HUDEP-2 (cell line): ENCODE results near the gene RAB4B.
A peak's percentile ranks its signal among the peaks of the same experiment; 100 is the strongest.
"Not testable (repeated sequence)": the region's sequence is repeated elsewhere in the genome, so short reads cannot be mapped to it uniquely, and the experiment has no call there.

Source experiments
- DNase-seq, 76 experiments: peaks; one replicate each; lab custom pipeline; 2025; ENCODE audit not compliant: unreplicated experiment in 76 of 76; lab: John Stamatoyannopoulos, UW

Gene RAB4B

DNA sequence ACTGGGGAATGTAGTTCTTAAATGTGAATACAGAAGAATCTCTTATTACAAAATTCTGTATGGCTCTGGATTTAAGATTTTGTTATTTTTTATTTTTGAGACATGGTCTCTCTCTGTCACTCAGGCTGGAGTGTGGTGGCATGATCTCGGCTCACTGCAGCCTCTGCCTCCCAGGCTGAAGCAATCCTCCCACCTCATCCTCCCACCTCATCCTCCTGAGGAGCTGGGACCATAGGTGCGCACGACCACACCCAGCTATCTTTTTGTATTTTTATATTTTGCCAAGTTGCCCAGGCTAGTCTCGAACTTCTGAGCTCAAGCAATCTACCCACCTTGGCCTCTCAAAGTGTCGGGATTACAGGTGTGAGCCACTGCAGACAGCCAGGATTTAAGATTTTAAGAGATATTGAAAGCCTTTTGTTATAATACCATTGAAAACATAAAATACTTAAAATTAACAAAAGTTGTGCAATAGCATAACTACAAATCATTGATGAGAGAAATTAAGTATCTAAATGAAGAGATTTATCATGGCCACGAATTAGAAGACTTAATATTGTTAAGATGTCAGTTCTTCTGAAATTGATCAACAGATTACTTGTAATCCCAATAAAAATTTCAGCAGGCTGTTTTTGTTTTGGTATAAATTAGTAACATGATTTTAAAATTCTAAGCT is 58.8 kb downstream of the RAB4B start:
- no peak for DNase-seq

DNA sequence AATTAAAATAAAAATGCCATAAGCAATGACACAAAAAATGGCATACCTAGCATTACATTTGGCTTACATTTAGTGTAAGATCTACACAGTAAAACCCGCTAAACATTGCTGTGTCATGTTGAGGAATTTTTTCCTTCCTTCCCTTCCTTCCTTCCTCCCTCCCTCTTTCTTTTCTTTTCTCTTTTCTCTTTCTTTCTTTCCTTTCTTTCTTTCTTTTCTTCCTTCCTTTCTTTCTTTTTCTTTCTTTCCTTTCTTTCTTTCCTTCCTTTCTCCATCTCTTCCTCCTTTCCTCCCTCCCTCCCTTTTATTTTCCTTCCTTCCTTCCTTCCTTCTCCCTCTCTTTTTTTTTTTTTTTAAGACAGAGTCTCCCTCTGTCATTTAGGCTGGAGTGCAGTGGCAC is 60.4 kb downstream of the RAB4B start:
- not testable (repeated sequence) for DNase-seq

DNA sequence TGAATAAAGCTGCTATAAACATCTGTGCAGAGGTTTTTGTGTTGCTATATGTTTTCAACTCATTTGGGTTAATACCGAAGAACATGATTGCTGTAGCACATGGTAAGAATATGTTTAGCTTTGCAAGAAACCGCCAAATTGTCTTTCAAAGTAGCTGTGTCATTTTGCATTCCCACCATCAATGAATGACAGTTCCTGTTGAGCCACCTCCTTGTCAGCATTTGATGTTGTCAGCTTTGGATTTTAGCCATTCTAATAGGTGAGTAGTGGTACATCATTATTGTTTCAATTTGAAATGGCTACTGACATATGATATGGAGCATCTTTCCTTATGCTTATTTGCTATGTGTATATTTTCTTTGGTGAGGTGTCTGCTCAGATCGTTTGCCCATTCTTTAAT is 64.0 kb downstream of the RAB4B start:
- not testable (repeated sequence) for DNase-seq

DNA sequence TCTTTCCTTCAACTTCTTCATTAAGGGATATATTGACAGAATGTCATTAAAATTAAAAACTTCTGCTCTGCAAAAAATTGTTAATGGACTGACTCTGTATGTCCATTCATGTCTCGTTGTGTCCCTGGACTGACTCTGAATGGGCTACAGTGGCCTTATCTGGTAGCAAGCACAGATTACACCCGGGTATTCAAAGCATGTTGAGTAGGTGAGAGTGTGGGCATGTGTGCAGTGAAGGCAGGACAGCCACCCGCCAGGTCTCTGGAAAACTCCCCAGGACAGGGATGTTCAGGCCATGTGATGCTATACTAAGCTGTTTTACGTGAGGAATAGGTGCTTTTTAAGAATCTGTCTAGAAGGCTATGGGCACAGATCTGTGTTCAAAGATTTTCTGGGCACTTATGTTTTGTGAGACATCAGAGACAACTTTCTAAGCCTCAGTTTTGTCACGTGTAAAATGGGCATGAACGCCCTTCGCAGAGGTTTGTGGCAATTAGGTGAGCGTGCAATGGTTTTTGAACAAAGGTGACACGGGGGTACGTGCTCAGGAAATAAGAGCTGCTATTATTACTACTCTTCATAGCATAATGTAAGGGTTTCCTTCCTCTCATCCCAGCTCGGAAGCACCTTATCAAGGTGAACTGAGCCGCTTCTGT is 65.1 kb downstream of the RAB4B start:
- DNase-seq, result not testable (repeated sequence)

DNA sequence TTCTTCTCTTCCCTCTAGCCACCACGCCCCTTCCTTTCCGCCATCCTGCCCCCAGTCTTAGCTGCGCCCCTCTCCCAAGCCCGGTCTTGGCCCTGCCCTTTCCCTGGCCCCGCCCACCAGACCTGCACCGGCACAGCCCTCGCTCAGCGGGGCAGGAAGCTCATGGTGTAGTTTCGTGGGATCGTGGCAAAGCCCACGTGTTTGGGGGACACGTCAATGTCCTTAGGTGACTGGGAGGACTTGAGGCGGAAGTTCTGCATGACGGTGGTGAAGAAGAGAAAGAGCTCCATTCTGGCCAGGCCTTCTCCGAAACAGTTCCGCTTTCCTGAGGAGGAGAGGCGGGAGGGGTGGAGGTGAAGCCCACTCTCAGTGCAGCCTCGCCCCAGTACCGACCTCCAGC is 65.6 kb downstream of the RAB4B start:
- DNase-seq, result peak in 2 of 76 experiments; percentile 14 to 28
